Activated T-helper 1 cell treated with Interleukin-2 at 50 U/mL for 16 hours (primary cell): ENCODE measurements around the gene NUP85.
"Not testable (repeated sequence)": the region's sequence is repeated elsewhere in the genome, so short reads cannot be mapped to it uniquely, and the experiment has no call there.

Source experiments
- DNase-seq: peaks from one replicate; pipeline ENCODE4 v3.0.0-alpha.2; 2020; ENCODE audit warnings: low read depth

Gene NUP85

DNA sequence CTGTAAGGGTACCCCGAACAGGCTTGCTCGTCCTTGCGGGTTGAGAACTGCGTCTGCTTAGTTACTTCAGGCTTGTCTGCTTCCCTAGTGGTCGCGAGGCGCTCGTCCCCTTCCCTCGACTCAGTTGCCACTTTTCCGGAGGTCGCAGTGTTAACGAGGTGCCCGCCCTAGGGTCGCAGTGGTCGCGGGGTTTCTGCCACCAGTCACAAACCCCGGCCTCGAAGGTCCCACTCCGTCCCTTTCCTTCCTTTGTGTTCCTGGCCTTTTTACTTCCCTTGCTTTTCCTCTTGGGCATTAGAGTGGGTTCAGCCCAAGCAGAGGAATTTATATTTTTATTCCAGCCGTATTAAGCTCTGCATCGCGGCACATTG, 299 bp downstream of the NUP85 start:
- DNase-seq: no peak

DNA sequence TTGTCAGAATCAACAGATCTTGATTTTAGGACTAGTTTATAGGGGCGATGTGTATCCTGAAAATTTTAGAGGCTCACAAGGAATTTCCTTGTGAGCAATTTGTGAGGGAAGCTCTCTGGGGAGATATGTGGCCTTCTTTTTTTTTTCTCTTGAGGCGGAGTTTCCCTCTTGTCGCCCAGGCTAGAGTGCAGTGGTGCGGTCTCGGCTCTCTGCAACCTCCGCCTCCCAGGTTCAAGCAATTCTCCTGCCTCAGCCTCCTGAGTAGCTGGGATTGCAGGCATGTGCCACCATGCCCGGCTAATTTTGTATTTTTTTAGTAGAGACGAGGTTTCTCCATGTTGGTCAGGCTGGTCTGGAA, 1.6 kb downstream of the NUP85 start:
- not testable (repeated sequence) for DNase-seq

DNA sequence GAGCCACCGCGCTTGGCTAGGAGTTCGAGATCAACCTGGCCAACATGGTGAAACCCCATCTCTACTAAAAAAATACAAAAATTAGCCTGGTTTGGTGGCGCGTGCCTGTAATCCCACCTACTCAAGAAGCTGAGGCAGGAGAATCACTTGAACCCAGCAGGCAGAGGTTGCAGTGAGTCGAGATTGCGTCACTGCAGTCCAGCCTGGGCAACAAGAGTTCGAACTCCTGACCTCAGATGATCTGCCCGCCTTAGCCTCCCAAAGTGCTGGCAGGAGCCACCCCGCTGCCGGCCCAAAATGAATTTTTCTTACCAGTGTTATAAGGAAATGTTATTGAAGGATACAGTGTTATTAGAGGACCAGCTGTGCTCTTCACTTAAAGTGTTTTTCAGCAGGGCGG, 2.3 kb downstream of the NUP85 start:
- no peak for DNase-seq

DNA sequence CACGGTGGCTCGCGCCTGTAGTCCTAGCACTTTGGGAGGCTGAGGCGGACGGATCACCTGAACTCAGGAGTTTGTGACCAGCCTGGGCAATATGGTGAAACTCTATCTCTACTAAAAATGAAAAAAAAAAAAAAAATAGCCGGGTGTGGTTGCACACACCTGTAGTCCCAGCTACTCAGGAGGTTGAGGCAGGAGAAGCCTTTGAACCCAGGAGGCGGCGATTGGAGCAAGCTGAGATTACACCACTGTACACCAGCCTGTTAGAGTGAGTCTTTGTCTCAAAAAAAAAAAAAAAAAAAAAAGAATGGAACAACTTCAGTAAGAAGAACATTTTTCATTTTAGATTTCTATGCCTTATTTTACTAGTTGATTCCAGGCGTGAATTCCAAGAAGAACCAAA, 2.7 kb downstream of the NUP85 start:
- DNase-seq: no peak

DNA sequence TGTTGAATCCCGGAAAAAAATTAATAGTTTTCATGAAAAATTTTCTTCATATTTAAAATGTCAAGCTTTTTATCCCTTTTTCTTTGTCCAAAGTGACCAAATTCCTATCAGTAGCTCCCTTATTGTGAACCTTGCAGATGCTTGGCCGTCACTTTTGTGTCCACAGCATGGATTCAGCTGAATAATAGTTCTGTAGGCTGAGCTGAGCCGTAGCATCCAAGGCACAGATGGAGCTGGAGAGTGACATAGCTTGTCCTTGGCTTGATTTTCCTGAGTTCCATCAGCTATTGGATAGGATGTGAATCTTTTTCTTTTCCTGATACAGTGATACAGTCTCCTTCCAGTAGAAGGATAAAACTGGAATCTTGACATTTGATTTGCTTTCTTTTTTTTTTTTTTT, 3.6 kb downstream of the NUP85 start:
- no peak for DNase-seq

DNA sequence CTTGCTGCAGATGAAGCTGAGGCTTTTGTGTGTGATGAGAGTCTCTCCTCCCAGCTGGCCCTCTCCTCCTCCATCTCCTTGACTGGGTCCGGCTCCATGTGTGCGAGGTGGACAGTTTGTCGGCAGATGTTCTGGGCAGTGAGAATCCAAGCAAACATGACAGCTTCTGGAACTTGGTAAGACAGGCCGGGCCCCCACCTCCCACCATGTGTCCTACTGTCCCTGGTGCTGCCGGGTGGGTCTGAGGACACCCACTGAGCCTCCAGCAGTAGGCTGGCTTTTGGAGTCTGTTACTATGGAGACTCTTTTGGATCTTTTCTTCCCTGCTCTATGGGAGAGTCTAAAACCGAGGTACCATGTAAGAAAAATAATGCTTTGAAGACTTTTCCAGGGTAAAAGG, 12.7 kb downstream of the NUP85 start:
- DNase-seq: no peak

DNA sequence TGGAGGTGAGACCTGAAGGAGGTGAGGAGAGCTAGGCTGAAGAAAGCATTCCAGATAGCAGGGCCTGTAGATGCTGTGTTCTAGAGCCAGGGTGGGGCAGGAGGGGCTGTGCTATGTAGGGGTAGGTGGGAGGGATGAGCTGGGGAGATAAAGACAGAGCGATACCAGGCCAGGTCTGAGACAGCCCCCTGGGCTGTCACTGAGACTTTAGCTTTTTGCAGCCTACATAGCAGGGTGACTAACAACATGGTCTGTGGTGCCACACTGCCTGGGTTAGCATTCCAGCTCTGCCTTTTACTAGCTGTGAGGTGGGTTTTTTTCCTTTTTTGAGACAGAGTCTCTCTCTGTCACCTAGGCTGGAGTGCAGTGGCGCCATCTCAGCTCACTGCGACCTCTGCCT, 14.3 kb downstream of the NUP85 start:
- no peak for DNase-seq

DNA sequence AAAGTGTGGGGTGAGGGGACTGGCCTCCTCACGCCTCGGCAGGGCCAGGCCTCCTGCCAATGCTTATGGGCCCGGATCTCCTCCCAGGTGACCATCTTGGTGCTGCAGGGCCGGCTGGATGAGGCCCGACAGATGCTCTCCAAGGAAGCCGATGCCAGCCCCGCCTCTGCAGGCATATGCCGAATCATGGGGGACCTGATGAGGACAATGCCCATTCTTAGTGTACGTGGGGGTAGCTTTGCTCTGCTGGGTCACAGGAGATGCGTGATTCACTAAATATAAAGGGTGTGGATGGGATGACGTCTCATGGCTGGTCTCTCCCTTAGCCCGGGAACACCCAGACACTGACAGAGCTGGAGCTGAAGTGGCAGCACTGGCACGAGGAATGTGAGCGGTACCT, 19.5 kb downstream of the NUP85 start:
- DNase-seq: no peak

DNA sequence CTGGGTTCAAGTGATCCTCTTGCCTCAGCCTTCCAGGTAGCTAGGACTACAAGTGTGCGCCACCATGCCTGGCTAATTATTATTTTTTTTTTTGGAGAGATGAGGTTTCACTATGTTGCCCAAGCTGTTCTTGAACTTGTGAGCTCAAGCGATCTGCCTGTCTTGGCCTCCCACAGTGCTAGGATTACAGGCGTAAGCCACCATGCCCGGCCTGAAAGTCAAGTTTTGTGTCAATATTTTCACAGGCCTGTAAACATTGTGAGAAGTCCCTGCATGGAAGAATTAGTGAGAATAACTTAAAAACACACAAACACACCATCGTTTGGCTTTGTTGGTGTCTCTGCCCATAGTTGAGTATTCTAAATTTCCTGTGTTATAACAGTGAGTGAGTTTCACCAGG, 22.2 kb downstream of the NUP85 start:
- no peak for DNase-seq

DNA sequence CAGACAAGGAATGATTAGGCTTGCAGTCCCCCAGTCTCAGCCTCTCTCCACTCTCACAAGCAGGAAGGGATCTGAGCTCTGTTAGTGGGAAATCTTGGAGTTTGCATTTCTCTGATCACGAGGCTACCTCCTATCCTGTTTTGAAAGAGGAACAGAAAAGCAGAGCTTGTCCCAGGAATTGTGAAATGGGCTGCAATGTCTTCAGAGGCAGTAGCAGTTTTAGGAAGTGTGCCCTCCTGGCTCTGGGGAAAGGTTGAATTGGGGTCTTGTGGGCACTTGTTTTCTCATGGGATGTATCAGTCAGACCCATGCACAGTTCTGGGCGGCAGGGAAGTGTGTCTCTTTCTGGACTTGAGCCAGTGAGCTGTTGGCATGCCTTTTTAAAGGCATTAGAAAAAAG, 22.8 kb downstream of the NUP85 start:
- no peak for DNase-seq

DNA sequence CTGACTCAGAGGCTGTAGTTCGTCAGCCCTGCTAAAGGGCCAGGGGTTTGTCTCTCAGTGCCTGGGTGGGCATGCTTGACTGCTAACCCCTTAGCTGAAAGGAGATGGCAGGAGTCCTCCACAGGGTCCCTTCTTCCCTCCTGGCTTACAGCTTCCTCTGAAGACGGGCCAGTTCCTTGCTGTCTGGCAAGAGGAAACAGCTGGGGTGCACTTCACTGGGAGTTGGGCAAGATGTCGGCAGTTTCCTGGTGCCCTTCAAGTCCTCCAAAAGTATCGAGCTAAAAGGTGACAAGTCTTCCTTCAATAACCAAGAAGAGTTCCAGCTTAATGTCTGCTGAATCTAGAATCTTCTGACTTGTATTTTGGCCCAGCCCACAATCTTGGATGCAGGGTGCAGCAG, 23.4 kb downstream of the NUP85 start:
- no peak for DNase-seq

DNA sequence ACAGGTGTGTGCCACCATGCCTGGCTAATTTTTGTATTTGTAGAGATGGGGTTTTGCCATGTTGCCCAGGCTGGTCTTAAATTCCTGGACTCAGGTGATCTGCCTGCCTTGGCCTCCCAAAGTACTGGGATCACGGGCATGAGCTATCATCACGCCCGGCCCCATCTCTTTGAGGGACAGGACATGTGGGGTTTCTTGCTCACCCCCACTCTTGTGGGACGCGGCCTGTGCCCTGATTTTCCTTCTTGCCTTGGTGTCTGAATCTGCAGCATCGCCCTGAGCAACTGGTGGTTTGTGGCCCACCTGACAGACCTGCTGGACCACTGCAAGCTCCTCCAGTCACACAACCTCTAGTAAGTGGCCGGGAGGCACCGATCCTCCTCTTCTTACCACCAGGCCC, 25.6 kb downstream of the NUP85 start:
- no peak for DNase-seq

DNA sequence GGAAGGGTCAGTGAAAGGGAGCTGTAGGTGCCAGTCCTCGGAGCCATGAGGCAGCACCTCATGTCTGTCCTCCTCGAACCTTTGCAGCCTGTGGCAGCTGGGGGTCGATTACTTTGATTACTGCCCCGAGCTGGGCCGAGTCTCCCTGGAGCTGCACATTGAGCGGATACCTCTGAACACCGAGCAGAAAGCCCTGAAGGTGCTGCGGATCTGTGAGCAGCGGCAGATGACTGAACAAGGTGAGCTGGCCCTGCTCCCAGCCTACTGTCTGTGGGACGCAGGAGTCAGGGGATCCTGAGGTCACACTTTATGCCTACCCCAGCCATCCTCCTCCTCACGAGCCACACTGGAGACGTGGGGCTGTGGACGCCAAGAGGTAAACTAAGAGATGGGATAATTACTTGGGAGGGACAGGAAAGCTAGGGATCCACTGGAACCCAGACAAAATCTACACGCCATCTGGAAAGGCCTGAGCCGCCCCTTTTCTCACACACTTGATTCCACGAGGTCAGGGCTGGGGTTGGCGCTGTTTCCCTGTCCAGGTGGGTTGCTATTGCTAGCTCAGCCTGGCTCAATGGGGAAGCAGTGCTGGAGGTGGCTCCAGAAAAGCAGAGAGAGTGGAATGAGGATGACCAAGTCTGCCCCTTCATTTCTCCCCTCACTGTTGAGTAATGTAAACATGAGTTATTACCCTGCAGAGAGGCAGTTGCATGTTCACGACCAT, 26.4 kb downstream of the NUP85 start:
- no peak for DNase-seq

DNA sequence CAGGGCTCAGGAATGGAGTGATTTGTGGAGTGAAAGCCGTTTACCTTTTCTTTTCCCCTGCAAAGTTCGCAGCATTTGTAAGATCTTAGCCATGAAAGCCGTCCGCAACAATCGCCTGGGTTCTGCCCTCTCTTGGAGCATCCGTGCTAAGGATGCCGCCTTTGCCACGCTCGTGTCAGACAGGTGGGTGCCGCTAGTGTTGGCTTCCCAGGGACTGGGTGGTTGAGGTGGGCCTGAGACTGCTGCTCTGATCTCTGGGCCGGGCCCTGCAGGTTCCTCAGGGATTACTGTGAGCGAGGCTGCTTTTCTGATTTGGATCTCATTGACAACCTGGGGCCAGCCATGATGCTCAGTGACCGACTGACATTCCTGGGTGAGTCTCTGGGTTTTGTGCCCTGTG, 27.3 kb downstream of the NUP85 start:
- no peak for DNase-seq

DNA sequence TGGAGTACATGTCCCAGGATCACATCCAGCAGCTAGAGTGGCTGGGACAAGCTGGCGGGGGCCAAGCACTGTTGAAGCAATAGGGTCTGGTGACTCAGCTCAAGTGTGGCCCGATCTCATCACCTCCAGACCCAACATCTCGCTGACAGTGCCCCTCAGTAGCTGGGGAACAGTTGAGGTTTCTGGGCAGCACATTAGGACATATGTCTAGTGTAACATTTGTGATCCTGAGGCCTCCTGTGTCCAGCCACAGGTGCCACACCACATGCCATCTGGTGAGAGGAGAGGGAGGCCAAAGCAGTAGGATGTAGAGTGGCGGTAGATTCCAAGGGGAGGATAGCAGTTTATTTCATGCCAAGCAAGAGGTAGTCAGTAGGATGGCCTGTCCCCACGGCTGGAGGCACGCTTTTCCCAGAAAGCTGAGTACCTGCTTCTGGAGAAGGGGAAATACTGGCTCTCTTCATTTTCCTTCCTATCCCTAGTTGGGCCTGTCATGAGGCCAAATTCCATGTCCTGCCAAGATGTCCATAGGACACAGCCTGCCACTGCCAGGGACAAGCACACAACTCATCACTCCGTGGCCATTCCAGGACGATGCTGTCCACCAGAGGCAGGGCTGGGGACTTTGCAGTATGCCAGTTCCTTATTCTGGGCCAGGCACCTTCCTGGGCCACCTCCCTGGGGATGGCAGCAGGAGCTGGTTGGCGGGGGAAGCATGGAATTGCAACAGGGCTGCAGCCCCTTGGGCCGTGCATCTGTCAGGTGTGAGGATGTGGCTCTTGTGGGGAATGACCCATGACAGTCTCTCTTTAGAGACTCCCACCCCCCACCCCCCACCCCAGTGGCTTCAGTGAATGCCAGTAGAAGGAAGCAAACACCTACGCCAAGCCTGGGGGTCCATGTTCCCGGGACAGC, 31.9 kb downstream of the NUP85 start:
- no peak for DNase-seq

DNA sequence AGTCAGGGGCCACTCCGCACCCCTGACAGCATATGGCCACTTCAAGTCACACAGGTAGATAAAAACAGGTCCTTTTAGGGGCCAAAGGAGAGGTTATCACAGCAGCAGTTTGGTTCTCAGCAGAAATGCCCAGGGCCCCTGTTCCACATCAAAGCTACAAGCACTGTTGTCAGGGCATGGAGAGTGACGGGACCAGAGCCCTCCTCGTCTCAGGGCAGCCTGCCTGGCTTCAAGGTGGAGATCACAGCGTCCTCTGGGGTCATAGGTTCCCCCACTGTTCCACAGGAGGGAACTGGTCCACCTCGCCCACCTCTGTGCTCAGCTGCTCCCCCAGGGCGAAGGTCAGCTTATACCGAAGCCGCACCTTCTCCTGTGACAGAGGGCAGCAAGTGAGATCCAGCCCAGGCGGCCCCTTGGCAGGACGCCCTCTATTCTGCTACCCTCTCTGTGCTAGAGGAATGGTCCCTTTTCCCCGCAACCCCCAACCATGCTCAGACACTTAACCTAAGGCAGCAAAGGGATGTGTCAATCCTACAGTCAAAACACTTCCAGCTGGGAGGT, 32.6 kb downstream of the NUP85 start:
- no peak for DNase-seq

DNA sequence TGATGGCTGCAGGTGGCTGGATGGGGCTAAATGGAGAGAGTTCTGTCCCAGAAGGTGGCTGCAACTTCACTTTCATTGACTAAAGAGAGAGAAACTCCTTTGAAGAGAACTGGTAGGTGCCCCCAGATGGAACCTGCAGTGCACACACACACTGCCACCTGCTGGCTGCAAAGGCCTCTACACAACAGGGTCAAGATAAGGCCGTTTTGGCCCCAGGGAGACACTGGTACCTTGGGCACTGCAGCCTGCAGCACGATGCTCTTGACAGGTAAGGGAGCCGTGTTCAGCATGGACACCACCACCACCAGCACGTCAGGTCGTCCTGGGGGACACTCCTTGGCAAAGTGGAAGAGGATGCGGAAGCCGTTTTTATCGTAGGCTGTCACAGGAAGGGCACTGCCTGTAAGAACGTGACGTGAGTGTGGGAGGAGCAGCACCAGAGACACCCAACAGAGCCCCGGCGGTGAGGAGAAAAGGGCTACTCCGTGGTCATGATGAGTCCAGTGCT, 33.3 kb downstream of the NUP85 start:
- DNase-seq: peak; percentile 27

DNA sequence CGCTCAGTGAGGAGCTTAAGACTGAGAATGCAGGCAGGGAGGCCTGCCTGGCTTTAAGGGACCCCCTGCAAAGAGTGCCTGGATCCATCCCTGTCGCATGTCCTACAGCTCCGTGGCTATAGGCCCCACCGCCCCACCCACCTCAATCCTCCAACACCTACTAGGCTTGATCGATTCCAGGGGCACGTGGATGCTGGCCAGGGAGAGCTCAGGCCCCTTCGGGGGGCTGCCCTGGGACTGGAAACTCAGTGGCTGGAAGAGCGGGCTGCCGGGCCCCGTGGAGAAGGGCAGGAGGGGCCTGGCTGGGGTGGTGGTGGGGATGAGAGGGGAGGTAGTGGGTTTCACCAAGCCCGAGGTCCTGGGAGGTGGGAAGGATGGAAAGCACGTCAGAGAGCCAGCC, 33.7 kb downstream of the NUP85 start:
- no peak for DNase-seq

DNA sequence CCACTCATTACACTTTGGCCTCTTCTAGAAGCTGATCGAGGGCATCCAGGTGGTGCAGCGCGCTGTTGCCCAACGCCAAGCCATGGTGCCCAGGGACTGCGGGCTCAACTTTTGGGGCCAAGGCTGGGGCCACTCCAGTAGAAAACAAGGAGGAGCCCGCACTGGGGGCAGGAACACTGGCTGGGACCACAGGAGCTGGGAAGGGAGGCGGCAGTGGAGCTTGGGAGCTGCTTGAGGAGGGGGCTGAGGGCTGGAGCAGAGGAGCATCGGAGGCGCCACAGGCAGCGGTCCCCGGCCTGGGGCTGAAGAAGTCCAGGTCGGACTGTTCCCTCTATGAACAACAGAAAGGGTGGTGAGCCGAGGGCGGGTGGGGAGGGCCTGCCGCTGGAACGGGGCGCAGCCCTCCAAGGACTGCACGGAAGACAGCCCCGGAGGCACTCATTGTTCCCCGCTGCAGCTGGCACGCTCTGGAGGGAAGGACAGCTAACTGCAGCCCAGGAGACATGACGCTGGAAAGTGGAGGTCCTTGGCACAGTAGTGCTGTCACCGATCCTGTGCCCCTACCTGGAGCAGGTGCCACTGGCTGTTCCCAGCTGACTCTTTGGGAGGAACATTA, 34.4 kb downstream of the NUP85 start:
- DNase-seq: no peak

DNA sequence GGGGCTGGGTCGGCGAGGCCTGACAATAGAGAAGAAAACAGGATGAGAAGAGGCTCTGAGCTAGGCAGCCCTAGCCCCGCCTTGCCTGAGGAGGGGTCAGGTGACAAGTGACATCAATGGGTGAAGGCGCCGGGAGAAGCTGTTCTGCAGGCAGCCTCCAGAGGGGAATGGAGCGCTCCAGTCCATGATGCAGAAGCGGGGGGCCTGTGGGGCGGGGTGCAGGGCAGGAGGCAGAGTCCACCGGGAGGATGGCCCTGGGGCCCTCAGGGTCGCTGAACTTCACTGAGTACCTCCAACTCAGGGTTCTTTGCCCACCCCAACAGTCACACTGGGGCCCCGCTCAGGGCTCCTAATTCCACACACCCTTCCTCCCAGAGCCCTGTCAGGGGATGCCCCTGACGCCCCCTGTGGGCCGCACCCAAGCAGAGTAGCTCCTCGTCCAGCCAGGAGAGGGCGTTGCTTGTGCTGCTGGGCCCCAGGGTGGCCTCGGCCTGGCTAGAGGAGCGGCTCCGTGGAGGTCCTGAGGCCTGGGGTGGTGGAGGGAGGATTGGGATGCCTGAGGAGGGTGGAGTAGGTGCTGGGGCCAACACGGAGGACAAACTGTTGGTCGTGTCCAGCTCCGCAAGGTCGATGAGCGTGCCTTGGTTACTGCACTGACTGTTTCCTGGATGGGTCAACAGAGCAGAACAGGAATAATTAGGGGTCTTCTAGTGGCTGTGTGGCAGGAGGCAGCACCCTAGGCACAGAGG, 35.1 kb downstream of the NUP85 start:
- DNase-seq: no peak

DNA sequence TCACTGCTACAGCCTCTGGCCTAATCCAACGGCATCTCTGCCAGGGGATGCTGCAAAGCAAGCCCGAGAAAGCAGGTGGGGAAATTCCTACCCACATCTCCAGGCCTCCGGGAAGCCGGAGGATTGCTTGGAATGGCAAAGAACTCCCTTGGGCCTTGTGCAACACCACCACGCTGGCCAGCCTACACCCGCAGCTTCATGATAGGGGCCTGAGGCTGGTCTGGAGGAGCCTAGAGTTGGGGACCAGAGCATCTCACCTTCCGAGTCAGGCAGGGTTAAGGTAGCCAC, 35.6 kb downstream of the NUP85 start:
- no peak for DNase-seq

DNA sequence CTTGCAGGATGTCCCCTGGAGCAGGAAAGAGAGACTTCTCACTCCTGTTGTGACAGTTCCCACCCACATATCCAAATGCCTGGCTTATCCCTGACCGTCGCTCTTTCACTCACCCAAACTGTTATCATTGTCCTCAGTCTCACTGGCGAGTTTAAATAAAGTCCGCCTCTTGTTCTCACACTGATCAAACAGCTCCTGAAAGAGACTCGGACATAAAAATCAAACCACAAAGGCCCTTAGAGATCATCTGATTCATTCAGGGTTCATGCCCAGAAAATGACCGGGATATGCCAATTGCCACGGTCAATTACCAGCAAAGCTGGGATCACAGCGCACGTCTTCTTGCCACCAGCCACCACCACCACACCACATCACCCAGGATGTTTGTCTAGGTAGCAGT, 36.0 kb downstream of the NUP85 start:
- no peak for DNase-seq
